ENCODE measurements around the gene SMYD2.
"Not testable (repeated sequence)": the region's sequence is repeated elsewhere in the genome, so short reads cannot be mapped to it uniquely, and the experiment has no call there.

The SMYD2 gene

DNA sequence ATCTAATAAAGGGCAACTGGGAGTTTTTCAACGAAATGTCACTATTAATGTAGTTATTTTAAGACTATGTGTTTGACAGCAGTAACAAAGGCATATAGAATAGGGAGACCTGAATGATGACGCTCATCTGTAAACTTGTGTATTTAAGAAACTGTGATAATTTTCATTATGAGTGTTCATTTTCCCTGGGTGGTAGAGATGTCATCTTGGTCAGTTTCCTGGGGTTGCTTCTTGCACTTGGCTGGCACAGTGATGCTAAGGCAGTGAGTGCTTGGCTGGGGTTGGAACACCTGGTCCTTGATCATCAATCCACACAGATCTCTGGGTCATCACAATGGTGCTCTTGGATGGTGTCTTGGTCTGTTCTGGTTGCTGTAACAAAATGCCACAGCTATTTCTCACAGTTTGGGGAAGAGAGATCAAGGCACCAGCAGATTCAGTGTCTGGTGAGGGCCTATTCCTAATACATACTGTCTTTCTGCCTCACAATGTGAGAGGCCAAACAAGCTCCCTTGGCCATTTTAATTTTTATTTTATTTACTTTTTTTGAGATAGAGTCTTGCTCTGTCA lies 7.9 kb upstream of the SMYD2 start:
- H3K4me1 ChIP-seq (ENCODE audit: control insufficient read depth in 1 of 2, insufficient read depth in 2 of 2, low read length in 2 of 2): no peaks in the 10 kb centered on the region
- H3K36me3 ChIP-seq (ENCODE audit: control insufficient read depth in 1 of 2, insufficient read depth in 2 of 2, low read length in 2 of 2): no peaks in the 10 kb centered on the region
- H3K27ac ChIP-seq (ENCODE audit: low read length): no peak overlapping the region
- no peaks in the 10 kb centered on the region for H3K9me3 ChIP-seq (ENCODE audit: control insufficient read depth in 1 of 2, low read length in 2 of 2)
- no peaks in the 10 kb centered on the region for H3K27me3 ChIP-seq (ENCODE audit: low read depth, low read length)
- no peak overlapping the region for H3K4me3 ChIP-seq (ENCODE audit: low read depth in 1 of 2, low read length in 2 of 2)

DNA sequence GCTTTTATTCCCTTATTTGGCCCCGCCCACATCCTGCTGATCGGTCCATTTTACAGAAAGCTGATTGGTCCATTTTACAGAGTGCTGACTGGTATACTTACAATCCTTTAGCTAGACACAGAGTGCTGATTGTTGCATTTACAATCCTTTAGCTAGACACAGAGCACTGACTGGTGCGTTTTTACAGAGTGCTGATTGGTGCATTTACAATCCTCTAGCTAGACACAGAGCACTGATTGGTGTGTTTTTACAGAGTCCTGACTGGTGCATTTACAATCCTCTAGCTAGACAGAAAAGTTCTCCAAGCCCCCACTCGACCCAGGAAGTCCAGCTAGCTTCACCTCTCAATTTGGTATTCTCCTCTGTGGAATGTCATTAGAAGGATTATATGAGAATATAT lies 5.3 kb upstream of the SMYD2 start:
- not testable (repeated sequence) for H3K9me3 ChIP-seq (ENCODE audit: control insufficient read depth in 1 of 2, low read length in 2 of 2); H3K27me3 ChIP-seq (ENCODE audit: low read depth, low read length); H3K4me3 ChIP-seq (ENCODE audit: low read depth in 1 of 2, low read length in 2 of 2); H3K27ac ChIP-seq (ENCODE audit: low read length); H3K36me3 ChIP-seq (ENCODE audit: control insufficient read depth in 1 of 2, insufficient read depth in 2 of 2, low read length in 2 of 2); H3K4me1 ChIP-seq (ENCODE audit: control insufficient read depth in 1 of 2, insufficient read depth in 2 of 2, low read length in 2 of 2)

DNA sequence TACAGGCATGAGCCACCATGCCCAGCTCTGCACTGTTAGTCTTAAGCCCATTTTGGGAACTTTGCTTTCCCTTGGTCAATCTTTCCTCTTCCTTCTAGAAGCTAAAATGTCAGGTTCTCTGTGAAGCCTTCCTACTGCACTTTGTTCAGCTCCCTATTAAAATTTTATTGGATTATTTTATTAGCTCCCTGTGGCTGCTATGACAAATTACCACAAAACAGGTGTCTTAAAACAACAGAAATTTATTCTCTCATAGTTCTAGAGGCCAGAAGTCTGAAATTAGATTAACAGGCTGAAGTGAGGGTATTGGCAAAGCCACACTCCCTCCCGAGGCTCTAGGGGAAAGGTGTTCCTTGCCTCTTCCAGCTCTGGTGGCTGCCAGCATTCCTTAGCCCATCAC lies 4.2 kb upstream of the SMYD2 start:
- peaks cover 4 to 6% of the 10 kb centered on the region in 2 donors for H3K4me1 ChIP-seq (ENCODE audit: control insufficient read depth in 1 of 2, insufficient read depth in 2 of 2, low read length in 2 of 2)
- H3K27me3 ChIP-seq (ENCODE audit: low read depth, low read length): no peaks in the 10 kb centered on the region
- no peak overlapping the region for H3K4me3 ChIP-seq (ENCODE audit: low read depth in 1 of 2, low read length in 2 of 2)
- no peak overlapping the region for H3K27ac ChIP-seq (ENCODE audit: low read length)
- H3K9me3 ChIP-seq (ENCODE audit: control insufficient read depth in 1 of 2, low read length in 2 of 2): no peaks in the 10 kb centered on the region
- no peaks in the 10 kb centered on the region for H3K36me3 ChIP-seq (ENCODE audit: control insufficient read depth in 1 of 2, insufficient read depth in 2 of 2, low read length in 2 of 2)

DNA sequence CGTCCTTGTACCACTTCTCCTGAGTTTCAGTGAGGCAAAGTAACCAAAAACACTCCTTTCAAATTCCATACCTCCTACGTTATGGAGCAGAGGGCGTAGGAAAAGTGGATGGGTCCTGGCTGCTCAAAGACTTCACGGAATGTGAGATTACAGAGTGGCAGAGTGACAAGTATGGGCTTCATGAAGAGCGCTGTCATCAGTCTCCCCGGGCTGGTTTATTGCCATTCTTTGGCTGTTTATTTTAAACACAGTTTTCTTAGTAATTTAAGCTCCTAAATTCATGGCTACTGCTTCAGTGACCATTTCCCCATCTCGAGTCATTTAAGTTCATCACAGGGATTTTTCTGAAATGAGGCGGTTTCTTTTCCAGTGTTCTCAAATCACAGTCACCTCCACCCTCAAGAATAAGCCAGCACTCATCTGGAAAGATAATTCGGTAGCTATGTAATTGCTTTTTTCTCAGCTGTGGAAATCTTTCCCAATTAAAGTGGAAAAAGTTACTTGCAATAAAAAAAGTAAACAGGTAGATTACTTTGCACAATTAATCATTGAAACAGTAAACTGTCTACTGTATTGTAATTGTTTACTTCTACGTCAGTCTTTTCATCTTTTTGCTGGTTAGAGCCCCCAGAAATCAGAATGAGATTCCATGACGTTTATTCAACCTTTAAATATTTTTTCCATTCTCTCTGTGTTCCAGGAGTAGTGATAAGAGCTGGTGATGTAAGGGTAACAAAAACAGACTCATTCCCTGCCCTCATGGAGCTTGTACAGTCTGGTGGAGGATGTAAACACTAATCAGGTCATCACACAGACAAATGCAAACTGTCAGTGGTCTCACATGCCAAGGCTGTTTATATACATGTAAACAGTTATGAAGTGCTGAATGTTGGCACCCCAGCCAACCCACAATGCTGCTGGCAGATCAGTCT lies 3.0 kb upstream of the SMYD2 start:
- no peaks in the 10 kb centered on the region for H3K27me3 ChIP-seq (ENCODE audit: low read depth, low read length)
- no peaks in the 10 kb centered on the region for H3K36me3 ChIP-seq (ENCODE audit: control insufficient read depth in 1 of 2, insufficient read depth in 2 of 2, low read length in 2 of 2)
- no peak overlapping the region for H3K4me3 ChIP-seq (ENCODE audit: low read depth in 1 of 2, low read length in 2 of 2)
- peaks cover 4 to 6% of the 10 kb centered on the region in 2 donors for H3K4me1 ChIP-seq (ENCODE audit: control insufficient read depth in 1 of 2, insufficient read depth in 2 of 2, low read length in 2 of 2)
- no peak overlapping the region for H3K27ac ChIP-seq (ENCODE audit: low read length)
- no peaks in the 10 kb centered on the region for H3K9me3 ChIP-seq (ENCODE audit: control insufficient read depth in 1 of 2, low read length in 2 of 2)

DNA sequence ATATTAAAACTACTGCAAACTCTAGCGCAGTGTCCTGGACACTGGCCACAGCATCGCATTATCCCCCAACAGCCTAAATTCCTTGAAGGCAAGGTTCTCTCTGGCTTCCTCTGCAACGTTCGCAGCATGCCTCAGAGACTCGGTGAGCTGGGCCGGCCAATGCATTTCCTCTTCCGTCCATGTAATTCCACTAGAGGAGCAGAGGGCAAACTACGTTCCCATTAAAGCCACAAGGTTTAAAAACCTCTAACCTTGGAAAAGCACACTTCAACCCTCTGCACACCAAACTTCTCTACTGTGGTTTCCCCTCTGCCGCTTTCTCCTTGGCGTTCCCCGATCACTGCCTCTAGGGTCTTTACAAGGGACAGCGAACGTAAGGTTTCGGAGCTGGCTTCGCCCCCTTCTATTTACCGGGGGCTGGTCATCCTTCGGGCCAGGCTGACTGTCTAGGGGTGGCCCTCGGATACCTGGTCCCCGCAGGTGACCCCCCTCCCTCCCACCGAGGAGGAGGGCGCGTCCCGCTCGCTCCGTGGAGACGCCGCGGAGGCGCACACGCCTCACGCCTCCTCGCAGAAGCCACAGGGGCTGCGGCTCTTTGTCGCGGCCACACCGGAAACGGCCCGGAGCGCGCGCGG lies 456 bp upstream of the SMYD2 start:
- H3K4me1 ChIP-seq (ENCODE audit: control insufficient read depth in 1 of 2, insufficient read depth in 2 of 2, low read length in 2 of 2): peaks cover 4 to 6% of the 10 kb centered on the region in 2 donors
- H3K36me3 ChIP-seq (ENCODE audit: control insufficient read depth in 1 of 2, insufficient read depth in 2 of 2, low read length in 2 of 2): no peaks in the 10 kb centered on the region
- no peaks in the 10 kb centered on the region for H3K27me3 ChIP-seq (ENCODE audit: low read depth, low read length)

DNA sequence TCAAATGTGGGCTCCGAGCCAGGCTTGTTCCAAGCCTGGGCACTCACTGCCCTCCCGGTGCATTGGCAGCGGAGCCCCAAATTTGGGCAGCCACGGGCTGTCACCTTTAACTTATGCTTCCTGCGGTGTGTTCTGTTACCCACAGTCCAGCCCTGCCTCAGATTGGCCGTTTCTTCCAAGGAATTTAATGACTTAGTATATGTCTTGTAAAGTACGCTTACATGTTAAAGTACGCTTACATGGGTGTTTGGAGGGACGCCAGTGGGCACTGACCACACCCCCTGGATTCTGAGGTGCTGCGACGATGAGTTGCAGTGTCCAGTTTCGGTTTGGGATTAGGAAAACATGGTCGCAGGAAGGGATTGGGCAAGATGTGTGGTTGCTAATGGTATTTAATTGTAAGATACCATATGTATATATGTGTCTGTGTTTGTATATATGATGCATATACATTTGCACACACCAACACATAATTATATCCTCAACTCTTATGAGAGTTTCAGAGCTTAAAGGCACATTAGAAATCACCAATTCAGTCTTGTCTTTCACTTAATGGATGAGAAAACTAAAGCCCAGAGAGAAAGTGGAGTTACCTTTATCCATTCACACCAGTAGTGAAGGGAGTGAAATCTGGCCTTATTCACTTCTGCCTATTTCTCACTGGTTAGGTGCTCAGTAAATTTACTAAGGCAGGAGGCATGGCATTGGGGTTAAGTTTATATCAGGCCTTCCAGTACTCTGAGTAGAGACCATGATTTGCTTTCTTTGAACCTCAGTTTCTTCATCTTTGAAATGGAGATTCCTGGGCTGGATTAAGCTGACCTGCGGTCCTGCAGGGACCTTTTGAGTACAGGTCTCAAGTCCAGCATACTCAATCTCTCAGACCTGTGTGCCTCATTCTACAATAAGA lies 1.0 kb downstream of the SMYD2 start:
- H3K27me3 ChIP-seq (ENCODE audit: low read depth, low read length): no peaks in the 10 kb centered on the region
- no peaks in the 10 kb centered on the region for H3K9me3 ChIP-seq (ENCODE audit: control insufficient read depth in 1 of 2, low read length in 2 of 2)
- H3K4me3 ChIP-seq (ENCODE audit: low read depth in 1 of 2, low read length in 2 of 2): peak overlapping the region; percentile 84
- H3K27ac ChIP-seq (ENCODE audit: low read length): peak overlapping the region; percentile 12
- peaks cover 4 to 6% of the 10 kb centered on the region in 2 donors for H3K4me1 ChIP-seq (ENCODE audit: control insufficient read depth in 1 of 2, insufficient read depth in 2 of 2, low read length in 2 of 2)
- no peaks in the 10 kb centered on the region for H3K36me3 ChIP-seq (ENCODE audit: control insufficient read depth in 1 of 2, insufficient read depth in 2 of 2, low read length in 2 of 2)

More for the DNA sequence above, 456 bp upstream of the SMYD2 start:
- Histone ChIP-seq H3K27ac (ENCODE audit: low read length) (peak overlapping the region; percentile 76), H3K9me3 (ENCODE audit: control insufficient read depth in 1 of 2, low read length in 2 of 2) (no peaks in the 10 kb centered on the region), H3K4me3 (ENCODE audit: low read depth in 1 of 2, low read length in 2 of 2) (peak overlapping the region; percentile 80 to 84)

DNA sequence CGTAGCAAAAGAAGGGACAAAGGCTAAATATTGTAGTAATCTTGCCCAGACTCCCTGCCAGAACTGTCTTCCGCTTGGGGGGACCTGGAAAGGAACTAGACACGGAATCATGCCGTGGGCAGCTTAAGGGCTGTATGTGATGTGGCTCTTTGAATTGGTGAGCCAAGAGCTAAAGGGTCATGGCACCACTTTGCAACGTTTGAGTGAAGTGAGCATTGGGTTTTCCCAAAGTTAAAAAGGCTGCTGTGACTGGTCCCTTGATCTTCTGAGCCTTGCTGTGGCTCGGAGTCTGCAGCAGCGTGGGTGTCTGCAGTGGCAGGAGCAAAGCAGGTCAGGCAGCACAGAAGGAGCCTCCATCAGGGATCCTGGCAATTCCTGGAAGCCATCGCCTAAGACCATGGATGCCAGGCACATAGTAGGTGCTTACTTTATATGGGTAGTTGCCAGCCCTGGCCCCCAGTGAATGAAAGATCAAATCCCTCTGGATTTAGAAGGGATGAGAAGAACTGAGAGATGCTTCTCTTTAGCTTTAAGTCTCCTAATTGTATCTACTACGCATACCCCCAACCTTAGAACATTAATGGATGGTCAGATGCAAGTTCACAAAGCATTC lies 1.8 kb downstream of the SMYD2 start:
- Histone ChIP-seq H3K9me3 (ENCODE audit: control insufficient read depth in 1 of 2, low read length in 2 of 2) (no peaks in the 10 kb centered on the region), H3K27ac (ENCODE audit: low read length) (no peak overlapping the region), H3K4me1 (ENCODE audit: control insufficient read depth in 1 of 2, insufficient read depth in 2 of 2, low read length in 2 of 2) (peaks cover 4 to 6% of the 10 kb centered on the region in 2 donors), H3K4me3 (ENCODE audit: low read depth in 1 of 2, low read length in 2 of 2) (no peak overlapping the region), H3K36me3 (ENCODE audit: control insufficient read depth in 1 of 2, insufficient read depth in 2 of 2, low read length in 2 of 2) (no peaks in the 10 kb centered on the region), H3K27me3 (ENCODE audit: low read depth, low read length) (no peaks in the 10 kb centered on the region)

DNA sequence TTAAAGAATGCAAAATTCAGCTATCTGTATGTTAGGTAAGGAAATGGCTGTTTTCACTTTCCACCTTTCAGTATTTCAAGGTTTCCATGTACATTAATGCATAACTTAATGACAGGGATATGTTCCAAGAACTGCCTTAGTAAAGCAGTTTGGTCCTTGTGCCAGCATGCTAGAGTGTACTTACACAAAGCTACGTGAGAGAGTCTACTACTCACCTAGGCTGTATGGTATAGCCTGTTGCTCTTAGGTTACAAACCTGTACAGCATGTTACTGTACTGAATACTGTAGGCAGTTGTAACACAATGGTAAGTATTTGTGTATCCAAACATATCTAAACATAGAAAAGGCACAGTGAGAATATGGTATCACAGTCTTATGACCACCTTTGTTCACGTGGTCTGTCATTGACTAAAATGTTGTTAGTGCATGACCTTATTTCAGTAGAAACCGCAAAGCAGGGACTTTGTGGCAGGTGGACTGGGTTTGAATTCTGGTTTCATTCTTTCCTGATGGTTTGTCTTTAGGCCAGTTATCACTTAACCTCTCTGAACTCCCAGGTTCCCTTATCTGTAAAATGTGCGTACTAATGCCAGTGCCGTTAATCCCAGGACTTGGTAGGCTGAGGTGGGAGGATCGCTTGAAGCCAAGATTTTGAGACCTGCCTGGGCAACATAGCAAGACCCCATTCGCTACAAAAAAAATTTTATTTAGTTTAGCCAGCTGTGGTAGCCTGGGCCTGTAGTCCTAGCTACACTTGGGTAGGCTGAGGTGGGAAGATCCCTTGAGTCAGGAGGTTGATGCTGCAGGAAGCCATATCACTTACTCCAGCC lies 4.9 kb downstream of the SMYD2 start:
- H3K36me3 ChIP-seq (ENCODE audit: control insufficient read depth in 1 of 2, insufficient read depth in 2 of 2, low read length in 2 of 2): no peaks in the 10 kb centered on the region
- no peak overlapping the region for H3K27ac ChIP-seq (ENCODE audit: low read length)
- H3K4me3 ChIP-seq (ENCODE audit: low read depth in 1 of 2, low read length in 2 of 2): no peak overlapping the region
- H3K4me1 ChIP-seq (ENCODE audit: control insufficient read depth in 1 of 2, insufficient read depth in 2 of 2, low read length in 2 of 2): no peaks in the 10 kb centered on the region
- H3K27me3 ChIP-seq (ENCODE audit: low read depth, low read length): no peaks in the 10 kb centered on the region
- H3K9me3 ChIP-seq (ENCODE audit: control insufficient read depth in 1 of 2, low read length in 2 of 2): no peaks in the 10 kb centered on the region

DNA sequence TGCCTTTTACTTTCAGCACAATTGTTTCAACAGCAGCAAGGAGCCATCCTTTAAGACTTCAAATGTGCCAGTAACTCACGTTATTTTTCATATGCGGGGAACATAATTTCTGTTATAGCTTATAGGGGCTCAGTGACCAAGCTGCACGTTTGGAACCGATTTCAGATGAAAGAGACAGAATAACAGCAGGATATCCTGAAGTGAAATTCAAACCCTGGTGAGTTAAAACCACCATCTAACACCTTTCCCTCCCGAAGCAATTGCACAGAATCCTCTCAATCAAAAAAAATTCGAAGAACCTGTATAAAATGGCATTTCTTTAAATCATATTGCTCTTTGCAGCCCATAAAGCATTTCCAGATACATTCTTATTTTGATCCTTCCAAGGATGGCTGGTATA lies 6.9 kb downstream of the SMYD2 start:
- H3K4me3 ChIP-seq (ENCODE audit: low read depth in 1 of 2, low read length in 2 of 2): no peak overlapping the region
- H3K9me3 ChIP-seq (ENCODE audit: control insufficient read depth in 1 of 2, low read length in 2 of 2): no peaks in the 10 kb centered on the region
- no peaks in the 10 kb centered on the region for H3K27me3 ChIP-seq (ENCODE audit: low read depth, low read length)
- no peak overlapping the region for H3K27ac ChIP-seq (ENCODE audit: low read length)
- H3K4me1 ChIP-seq (ENCODE audit: control insufficient read depth in 1 of 2, insufficient read depth in 2 of 2, low read length in 2 of 2): no peaks in the 10 kb centered on the region
- H3K36me3 ChIP-seq (ENCODE audit: control insufficient read depth in 1 of 2, insufficient read depth in 2 of 2, low read length in 2 of 2): no peaks in the 10 kb centered on the region
